Upper lobe of right lung (tissue), 1 donor: ENCODE measurements around the gene MBNL2. TPM values are rescaled to one million over a fixed set of nuclear protein-coding genes. Genes with fewer than 3 reads are reported as not detected.

Experiments
- ATAC-seq: fragments of 200-7000 bp; cut with Tn5 transposase; one replicate; pipeline ENCODE4 v1.9.1; 2020; ENCODE audit warnings: mild to moderate bottlenecking, moderate library complexity
- DNase-seq: peaks from one replicate; pipeline ENCODE4 v3.0.0-alpha.2; 2020
- H3K27ac ChIP-seq: fragments of 200-600 bp; one replicate; pipeline ENCODE4 v1.8.0; 2022
- H3K27me3 ChIP-seq: fragments of 200-600 bp; one replicate; pipeline ENCODE4 v1.8.0; 2022; ENCODE audit warnings: mild to moderate bottlenecking
- H3K36me3 ChIP-seq: fragments of 200-600 bp; one replicate; pipeline ENCODE4 v1.8.0; 2022
- H3K4me1 ChIP-seq: fragments of 200-600 bp; one replicate; pipeline ENCODE4 v1.8.0; 2022
- H3K4me3 ChIP-seq: fragments of 200-600 bp; one replicate; pipeline ENCODE4 v1.8.0; 2022; ENCODE audit warnings: mild to moderate bottlenecking
- H3K9me3 ChIP-seq: fragments of 200-600 bp; one replicate; pipeline ENCODE4 v1.8.0; 2022
- intact Hi-C: fragments of 100-400 bp; cut with DNase I; formaldehyde crosslinking; loops from one replicate; pipeline ENCODE4 v1.11.0; 2022
- total RNA-seq: library from RNA; stranded (reverse); fragmentation: NEBNext Ultra II Directional; extraction: Animal tissue kit (Norgen Biotek cat#: 25700); gene quantifications from one replicate; pipeline ENCODE4 v1.2.1, GENCODE V29; 2021
- TF ChIP-seq, protein P1 (sequence below): fragments of 200-600 bp; IDR thresholded peaks from one replicate; pipeline ENCODE4 v1.8.0; 2022; ENCODE audit warnings: antibody characterized with exemption
- donor health status: DM: no; HTN: yes; CAD: no; lungs with severe emphysema.

Gene MBNL2
- total RNA-seq, 1 donor from 2014 or later, result 60.6 TPM

GRCh38 chr13:97229699-97230098 is 7.6 kb downstream of the MBNL2 start:
- Histone ChIP-seq H3K27ac (no peak overlapping the region), H3K27me3 (no peaks in the 10 kb centered on the region), H3K36me3 (peaks cover 4% of the 10 kb centered on the region), H3K9me3 (no peaks in the 10 kb centered on the region), H3K4me1 (peaks cover 65% of the 10 kb centered on the region), H3K4me3 (no peak overlapping the region)
- TF ChIP-seq, protein P1, sequence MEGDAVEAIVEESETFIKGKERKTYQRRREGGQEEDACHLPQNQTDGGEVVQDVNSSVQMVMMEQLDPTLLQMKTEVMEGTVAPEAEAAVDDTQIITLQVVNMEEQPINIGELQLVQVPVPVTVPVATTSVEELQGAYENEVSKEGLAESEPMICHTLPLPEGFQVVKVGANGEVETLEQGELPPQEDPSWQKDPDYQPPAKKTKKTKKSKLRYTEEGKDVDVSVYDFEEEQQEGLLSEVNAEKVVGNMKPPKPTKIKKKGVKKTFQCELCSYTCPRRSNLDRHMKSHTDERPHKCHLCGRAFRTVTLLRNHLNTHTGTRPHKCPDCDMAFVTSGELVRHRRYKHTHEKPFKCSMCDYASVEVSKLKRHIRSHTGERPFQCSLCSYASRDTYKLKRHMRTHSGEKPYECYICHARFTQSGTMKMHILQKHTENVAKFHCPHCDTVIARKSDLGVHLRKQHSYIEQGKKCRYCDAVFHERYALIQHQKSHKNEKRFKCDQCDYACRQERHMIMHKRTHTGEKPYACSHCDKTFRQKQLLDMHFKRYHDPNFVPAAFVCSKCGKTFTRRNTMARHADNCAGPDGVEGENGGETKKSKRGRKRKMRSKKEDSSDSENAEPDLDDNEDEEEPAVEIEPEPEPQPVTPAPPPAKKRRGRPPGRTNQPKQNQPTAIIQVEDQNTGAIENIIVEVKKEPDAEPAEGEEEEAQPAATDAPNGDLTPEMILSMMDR, result no peak
- intact Hi-C loops, result loop anchor here (10.0 kb wide), 1 partner anchor 115 kb away; no protein-coding TSS in a partner anchor
- DNase-seq, result no peak
- ATAC-seq, result no peak

DNA sequence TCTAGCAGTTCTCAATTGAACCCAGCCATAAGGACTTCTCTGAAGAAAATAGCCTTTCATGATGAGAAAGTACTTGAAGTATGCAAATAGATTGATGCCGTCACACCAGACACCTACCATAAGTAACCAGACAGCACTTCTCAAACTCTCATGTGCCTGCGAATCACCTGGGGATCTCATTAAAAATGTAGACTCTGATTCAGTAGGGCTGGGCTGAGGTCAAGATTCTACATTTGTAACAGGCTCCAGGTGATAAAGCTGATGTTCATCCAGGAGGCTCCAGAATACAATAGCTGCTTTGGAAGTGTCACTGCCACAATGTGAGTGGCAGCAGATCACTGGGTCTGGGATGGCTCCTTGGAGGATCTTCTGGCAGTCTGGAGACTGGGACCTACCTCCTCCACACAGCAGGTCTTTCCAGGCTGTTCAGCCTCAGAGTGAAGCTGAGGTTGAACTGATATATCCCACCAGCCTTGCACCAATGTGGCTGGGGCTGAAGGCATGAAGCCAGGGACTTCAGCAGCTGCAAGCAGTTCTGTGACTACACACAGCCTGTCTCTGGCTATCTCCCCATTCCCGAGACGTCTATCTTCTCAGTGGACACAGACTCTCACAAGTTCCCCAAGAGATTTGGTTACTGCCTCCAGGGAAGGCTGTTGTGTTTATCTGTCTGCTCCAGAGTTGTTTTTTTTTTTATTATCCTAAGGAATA is 9.1 kb downstream of the MBNL2 start:
- intact Hi-C loops, result no loop called here
- peaks cover 69% of the 10 kb centered on the region for H3K4me1 ChIP-seq
- ATAC-seq, result no peak

GRCh38 chr13:97231829-97232196 is 9.7 kb downstream of the MBNL2 start:
- TF ChIP-seq, protein P1, result no peak
- ATAC-seq, result no peak
- Histone ChIP-seq H3K4me1 (peaks cover 67% of the 10 kb centered on the region), H3K36me3 (peaks cover 4% of the 10 kb centered on the region), H3K27ac (no peak overlapping the region), H3K9me3 (no peaks in the 10 kb centered on the region), H3K27me3 (no peaks in the 10 kb centered on the region), H3K4me3 (no peak overlapping the region)
- no peak for DNase-seq
- intact Hi-C loops, result no loop called here

More for the DNA sequence above, 9.1 kb downstream of the MBNL2 start:
- H3K27me3 ChIP-seq, result no peaks in the 10 kb centered on the region
- no peak for DNase-seq
- peaks cover 4% of the 10 kb centered on the region for H3K36me3 ChIP-seq
- no peak overlapping the region for H3K27ac ChIP-seq
- TF ChIP-seq, protein P1, result no peak
- H3K9me3 ChIP-seq, result no peaks in the 10 kb centered on the region
- H3K4me3 ChIP-seq, result no peak overlapping the region

DNA sequence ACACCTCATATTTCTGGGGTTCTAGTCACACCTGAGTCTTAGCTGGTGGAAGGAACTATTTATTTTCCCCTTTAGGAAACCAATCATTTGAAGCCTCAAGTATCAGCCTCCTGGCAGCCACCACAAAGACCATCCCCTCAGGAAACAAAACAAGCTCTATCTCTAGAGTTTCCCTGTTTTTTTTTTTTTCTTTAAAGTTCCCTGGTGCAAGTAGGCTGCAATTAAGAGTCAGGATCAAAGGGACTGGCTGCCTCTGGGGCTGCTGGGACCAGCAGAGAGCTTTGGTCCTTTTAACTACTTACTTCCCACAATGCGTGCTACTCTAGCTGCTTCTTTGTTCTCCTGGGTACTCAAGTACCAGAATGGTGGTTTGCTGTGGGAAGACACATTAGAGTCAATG is 11.4 kb downstream of the MBNL2 start:
- Histone ChIP-seq H3K4me1 (peaks cover 69% of the 10 kb centered on the region), H3K27me3 (no peaks in the 10 kb centered on the region), H3K9me3 (no peaks in the 10 kb centered on the region), H3K4me3 (no peak overlapping the region), H3K27ac (no peak overlapping the region), H3K36me3 (peaks cover 4% of the 10 kb centered on the region)
- TF ChIP-seq, protein P1, result no peak
- intact Hi-C loops, result no loop called here
- DNase-seq (no peak), ATAC-seq (no peak)

DNA sequence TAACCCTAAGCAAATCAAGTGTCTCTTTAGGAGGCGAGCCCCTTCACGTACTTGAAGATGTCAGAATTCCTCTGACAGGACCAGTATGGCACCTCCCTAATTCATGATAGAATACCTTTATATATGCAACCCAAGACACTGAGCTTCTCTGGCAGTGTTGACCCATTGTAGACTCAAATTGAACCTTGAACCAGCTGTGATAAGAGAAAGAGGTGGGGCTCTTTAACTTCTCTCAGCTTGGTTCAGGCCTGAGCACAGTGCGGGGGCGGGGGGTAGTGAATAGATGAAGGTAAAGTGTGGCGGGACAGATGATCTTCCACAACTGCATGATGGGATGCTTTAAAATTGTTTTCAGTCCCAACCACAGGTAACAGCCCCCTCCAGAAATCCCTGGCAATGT is 12.1 kb downstream of the MBNL2 start:
- no peaks in the 10 kb centered on the region for H3K27me3 ChIP-seq
- TF ChIP-seq, protein P1, result no peak
- H3K27ac ChIP-seq, result no peak overlapping the region
- H3K4me3 ChIP-seq, result no peak overlapping the region
- DNase-seq, result no peak
- H3K4me1 ChIP-seq, result peaks cover 69% of the 10 kb centered on the region
- H3K36me3 ChIP-seq, result peaks cover 4% of the 10 kb centered on the region
- no peaks in the 10 kb centered on the region for H3K9me3 ChIP-seq
- ATAC-seq, result no peak
- intact Hi-C loops, result no loop called here
